B cell (primary cell): Measurements from ENCODE around the gene IQSEC3.

Source experiments
- EZH2 ChIP-seq: IDR thresholded peaks from 2 replicates; pipeline ENCODE4 v1.6.1; 2012; ENCODE audit warnings: borderline replicate concordance, low read depth, mild to moderate bottlenecking, moderate library complexity, low read length; ENCODE audit not compliant: insufficient read depth, poor library complexity, severe bottlenecking
- TF ChIP-seq, protein P1 (sequence below): fragments of 200-600 bp; IDR thresholded peaks from one replicate; pipeline ENCODE4 v1.8.0; 2022; ENCODE audit warnings: antibody characterized with exemption, mild to moderate bottlenecking

DNA sequence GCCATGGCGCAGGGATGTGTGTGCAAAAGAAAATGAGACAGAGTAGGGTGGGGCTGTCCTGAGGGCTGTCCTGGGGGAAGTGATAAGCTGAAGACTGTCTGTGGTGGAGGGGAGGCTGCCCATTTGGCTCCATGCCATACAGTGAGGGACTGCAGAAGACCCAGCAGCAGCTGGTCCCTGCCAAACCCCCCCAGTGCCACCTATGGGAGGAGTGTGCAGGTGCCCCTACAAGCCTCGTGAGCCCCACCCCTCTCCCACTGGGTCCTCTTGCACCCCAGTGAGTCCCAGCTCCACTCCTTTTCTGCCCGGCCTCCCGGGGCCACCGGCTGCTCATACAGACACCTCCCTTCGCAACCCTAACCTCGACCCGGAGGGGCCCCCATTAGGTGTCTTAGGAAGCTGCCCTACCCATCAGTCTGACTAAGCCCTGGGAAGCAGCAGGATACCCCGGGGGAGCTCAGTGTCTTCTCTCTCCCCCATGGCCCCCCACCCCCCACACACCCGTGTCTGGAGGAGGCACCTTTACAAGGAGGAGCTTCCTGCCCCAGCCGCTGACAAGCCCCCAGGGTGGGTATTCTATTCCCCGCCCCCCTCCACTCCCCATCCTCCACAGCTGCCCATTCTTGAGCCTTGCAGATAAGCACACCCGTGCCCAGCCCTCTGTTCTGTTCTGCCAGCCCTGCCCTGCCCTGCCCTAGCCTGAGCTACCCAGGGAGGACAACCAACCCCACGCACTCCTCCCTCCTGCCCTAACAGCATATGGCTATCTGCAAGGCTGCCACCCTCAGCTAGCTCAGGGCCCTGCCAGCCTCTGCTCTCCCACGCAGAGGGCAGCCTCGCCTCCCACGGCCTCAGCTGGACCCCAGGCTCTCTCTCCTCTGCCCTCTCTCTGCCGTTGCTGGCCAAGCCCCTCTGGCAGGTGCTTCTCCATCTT is 105.4 kb downstream of the IQSEC3 start:
- TF ChIP-seq, protein P1, sequence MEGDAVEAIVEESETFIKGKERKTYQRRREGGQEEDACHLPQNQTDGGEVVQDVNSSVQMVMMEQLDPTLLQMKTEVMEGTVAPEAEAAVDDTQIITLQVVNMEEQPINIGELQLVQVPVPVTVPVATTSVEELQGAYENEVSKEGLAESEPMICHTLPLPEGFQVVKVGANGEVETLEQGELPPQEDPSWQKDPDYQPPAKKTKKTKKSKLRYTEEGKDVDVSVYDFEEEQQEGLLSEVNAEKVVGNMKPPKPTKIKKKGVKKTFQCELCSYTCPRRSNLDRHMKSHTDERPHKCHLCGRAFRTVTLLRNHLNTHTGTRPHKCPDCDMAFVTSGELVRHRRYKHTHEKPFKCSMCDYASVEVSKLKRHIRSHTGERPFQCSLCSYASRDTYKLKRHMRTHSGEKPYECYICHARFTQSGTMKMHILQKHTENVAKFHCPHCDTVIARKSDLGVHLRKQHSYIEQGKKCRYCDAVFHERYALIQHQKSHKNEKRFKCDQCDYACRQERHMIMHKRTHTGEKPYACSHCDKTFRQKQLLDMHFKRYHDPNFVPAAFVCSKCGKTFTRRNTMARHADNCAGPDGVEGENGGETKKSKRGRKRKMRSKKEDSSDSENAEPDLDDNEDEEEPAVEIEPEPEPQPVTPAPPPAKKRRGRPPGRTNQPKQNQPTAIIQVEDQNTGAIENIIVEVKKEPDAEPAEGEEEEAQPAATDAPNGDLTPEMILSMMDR = no peak
- TF ChIP-seq EZH2 = no peak
